Spleen (tissue), 7 donors: ENCODE data around the gene GNRH2.

Experiments used
- POLR2AphosphoS5 ChIP-seq, 3 donors: sonication (generic); formaldehyde crosslinking; IDR thresholded peaks; one replicate each; pipeline ENCODE4 v1.5.1; 2017; ENCODE audit warnings: antibody characterized with exemption in 3 of 3
- TF ChIP-seq, protein P1 (sequence below), 11 experiments: fragments of 200-600 bp in 7 of 11; fragments of 450-650 bp in 4 of 11; sonication (generic) in 4 of 11; IDR thresholded peaks in 8 of 11; conservative IDR thresholded peaks in 3 of 11; 1 replicate in 7 of 11; 2 replicates in 4 of 11; pipeline versions ENCODE4 v1.4.0 to v1.8.0; 2016 to 2021; ENCODE audit warnings: antibody characterized with exemption in 11 of 11, inconsistent platforms in 4 of 11, mild to moderate bottlenecking in 1 of 11
- donor health status: DM: no; HTN: no; CAD: no; lungs with moderate emphysema.
- donor health status: DM: no; HTN: no; CAD: no.
- donor health status: DM: no; HTN: no; CAD: no.

DNA sequence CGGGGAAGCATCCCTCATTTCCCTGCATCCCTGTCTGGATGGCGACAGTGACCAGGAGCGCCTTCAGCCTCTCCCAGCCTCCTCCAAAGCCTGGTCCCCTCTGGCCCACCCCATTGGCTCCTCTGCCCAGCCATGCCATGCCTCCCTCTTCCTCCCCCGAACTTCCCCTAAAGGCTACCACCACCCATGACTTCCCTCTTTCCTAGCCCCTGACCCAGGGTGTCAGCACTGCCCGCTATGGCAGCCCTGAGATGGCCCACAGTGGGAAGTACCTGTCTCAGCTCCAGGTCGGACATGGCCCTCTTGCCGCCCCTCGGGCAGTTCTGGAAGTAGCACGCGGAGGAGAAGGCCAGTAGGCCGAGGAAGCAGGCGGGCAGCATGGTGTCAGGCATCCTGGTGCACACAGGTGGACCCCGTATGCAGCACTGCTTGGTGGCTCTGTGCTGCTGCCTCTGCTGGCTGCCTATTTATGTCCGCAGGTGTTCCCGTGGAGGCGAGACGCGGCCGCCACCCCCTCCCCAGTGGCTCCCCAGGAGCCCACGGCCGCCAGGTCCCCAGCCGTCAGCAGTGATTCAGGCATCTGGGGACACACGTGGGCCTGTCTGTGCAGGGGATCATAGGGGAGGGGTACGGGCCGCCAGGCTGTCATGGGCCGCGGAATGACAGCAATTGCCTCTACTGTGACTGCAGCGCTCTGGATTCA lies 41.0 kb downstream of the GNRH2 start, which contains the start of gene AVP:
- TF ChIP-seq, protein P1, sequence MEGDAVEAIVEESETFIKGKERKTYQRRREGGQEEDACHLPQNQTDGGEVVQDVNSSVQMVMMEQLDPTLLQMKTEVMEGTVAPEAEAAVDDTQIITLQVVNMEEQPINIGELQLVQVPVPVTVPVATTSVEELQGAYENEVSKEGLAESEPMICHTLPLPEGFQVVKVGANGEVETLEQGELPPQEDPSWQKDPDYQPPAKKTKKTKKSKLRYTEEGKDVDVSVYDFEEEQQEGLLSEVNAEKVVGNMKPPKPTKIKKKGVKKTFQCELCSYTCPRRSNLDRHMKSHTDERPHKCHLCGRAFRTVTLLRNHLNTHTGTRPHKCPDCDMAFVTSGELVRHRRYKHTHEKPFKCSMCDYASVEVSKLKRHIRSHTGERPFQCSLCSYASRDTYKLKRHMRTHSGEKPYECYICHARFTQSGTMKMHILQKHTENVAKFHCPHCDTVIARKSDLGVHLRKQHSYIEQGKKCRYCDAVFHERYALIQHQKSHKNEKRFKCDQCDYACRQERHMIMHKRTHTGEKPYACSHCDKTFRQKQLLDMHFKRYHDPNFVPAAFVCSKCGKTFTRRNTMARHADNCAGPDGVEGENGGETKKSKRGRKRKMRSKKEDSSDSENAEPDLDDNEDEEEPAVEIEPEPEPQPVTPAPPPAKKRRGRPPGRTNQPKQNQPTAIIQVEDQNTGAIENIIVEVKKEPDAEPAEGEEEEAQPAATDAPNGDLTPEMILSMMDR (IDR thresholded peaks at IDR 0.05 in 8 of 11, conservative IDR thresholded peaks at IDR 0.05 in 3 of 11), result no peak
- TF ChIP-seq POLR2AphosphoS5 (IDR thresholded peaks at IDR 0.05), result no peak
